ENCODE results near the gene RASSF3.

Gene RASSF3

DNA sequence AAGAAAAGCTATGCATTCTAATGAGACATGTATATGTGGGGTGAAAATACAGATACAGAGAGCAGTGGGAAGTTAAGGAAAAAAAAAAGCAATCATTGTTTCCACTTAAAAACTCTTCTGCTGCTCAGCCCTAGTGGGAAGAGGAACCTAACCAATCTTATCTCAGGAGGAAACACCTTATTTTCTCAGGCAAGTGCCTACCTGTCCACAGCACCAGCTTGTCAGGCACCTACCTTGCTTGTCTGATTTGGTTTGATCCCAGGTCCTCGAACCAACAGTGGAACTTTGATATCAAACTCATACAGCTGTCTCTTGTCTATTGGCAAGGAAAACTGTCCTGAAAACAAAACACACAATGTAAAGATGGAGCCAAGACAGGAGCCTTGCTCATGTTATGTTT, 126.5 kb downstream of the RASSF3 start:
- no peak for DNase-seq

DNA sequence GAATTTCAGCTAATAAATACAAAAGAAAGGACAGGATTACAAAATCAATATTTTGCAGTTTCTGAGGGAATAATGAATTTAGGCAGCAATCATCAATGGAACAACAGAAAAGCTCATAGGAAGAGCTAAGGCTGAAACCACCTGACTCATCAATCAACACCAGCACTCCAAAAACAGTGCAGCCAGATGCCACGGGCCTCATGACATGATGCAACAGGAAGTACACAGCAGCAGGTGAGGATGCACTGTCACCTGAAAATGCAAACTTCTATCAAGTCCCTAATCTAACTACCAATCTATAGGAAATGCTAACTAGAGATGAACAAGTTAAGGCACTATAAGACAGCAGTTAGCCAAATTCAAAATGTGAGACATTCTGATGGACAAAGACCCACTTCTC, 127.2 kb downstream of the RASSF3 start:
- no peak for DNase-seq

DNA sequence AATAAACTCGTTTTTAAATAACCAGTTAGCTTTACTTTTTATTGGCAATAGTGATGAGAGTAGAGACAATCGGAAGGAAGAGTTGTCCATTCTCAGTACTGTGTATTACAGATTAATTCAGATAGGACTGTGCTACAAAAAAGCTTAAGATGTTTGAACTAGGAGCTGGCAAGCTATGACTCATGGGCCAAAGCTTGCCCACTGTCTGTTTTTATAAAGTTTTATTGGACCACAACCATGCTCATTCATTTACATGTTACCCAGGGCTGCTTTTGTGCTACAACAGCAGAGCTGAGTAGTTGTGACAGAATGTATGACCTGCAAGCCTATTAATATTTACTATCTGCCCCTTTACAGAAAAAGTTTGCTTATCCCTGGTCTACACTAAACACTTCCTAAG, 129.5 kb downstream of the RASSF3 start:
- DNase-seq, result no peak

DNA sequence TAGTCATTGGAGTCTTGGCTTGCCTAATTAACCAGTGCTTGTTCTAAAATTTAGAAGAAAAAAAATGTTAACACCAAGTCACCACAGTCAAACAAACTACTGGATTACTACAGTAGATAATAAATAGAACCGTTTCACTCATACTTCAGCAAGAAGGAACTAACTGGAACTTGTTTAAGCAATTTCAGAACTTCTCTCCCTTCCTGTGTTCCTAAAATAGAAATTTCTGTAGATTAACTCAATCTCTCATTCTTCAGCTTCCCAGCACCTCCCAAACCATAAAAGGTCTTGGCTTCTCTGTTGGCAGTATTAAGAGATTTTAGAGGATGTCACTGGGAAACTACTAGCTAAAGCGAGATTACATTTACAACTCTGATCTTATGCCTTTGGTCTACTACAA, 130.4 kb downstream of the RASSF3 start:
- DNase-seq, result no peak

GRCh38 chr12:64742416-64742815, 132.1 kb downstream of the RASSF3 start:
- no peak for DNase-seq

DNA sequence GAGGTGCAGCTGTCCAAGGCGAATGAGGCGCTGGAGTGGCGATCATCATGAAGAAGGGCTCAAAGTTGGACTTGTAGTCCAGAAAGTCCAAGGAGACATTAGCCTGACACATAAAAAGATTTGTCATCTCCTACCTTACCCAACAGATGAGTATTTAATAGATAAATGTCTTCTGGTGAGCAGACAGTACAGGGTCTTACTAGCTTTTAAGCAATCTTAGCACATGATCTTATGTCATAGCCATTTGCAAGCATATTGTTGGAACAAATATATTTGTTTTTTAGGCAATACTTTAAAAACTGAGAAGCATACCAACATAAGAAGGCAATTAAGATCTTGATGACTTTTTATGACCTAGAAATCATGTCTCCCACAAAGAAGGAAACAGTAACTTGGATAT, 132.9 kb downstream of the RASSF3 start:
- no peak for DNase-seq

DNA sequence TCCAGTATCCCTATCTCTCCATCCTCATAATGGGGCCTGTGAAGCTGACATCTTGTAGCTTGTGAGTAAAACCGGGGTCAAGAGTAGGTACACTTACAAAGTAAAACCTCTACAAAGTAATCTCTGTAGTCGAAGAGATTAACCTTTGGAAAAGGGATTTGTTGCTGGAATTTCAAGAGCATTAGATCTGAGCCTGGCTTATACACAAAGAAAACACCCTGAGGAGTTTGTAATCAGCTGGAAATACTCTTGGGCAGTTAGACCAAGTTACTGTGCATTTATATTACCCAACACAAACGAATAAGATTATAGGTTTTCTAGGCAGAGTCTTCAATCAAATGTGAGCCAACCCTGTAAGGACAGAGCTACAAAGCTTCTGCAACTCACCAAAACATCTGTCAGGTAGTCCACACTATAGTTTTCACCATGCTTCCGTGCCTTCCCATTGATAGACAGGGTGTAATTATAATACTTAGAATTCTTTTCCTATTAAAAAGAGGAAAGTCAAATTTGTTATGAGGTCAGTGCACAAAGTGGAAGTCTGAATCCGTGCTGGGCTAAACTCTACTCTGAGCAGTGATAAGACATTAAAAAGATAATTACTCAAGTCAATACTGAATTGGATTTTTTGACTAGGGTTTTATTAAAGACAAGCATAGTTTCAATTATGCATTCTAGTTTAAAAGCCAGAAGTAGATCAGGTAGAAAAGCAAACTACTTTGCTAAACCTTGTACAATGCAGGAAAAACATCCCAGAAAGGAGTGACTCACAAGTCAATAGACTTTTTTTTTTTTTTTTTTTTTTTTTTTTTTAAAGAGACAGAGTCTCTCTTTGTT, 134.3 kb downstream of the RASSF3 start:
- DNase-seq, result no peak

DNA sequence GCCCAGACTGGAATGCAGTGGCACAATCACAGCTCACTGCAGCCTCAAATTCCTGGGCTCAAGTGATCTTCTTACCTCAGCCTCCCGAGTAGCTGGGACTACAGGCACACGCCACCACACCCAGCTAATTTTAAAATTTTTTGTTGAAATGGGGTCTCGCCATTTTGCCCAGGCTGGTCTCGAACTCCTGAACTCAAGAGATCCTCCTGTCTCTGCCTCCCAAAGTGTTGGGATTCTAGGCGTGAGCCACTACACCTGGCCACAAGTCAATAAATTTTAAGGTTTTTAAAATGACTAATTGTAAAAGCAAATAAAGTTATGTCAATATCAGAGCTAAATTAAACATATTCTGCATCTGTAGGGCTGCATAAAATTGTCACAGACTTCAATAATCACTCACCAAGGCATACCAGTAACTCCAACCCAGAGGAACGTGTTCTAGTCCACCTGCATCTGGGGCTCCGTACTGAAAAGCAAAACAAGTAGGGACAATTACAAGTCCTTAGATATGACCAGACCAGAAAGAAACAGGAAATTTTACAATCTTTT, 135.0 kb downstream of the RASSF3 start:
- DNase-seq, result no peak

- no peak for DNase-seq
Observed at GRCh38 chr12:64745980-64746379, 135.7 kb downstream of the RASSF3 start.

DNA sequence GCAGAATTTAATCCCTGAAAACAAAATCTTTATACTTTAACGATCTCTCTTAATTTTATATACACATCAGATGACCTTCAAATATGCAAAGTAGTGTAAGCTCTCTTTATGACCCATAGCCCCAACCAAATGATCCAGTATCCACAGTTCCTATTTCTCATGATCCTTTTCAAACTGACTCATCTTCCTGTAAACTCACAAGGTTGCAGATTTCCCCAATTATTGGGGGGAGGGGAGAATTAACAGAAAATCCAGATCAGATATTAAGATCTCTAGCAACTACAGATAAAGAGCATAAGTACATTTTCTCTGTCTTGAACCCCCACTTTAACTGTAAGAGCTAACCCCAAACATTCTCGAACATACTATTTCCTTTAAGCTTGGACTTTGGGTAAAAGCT, 136.4 kb downstream of the RASSF3 start:
- no peak for DNase-seq

All from KG1 (cell line).